ENCODE results near the gene MAST3. TPM values are rescaled to one million over a fixed set of nuclear protein-coding genes. Genes with fewer than 3 reads are reported as not detected.
A peak's percentile ranks its signal among the peaks of the same experiment; 100 is the strongest.

Gene MAST3
- total RNA-seq, 4 donors from 2014 or later: 47.8 to 56.3 (median 52.0) TPM

GRCh38 chr19:18170714-18171255 is 73.2 kb downstream of the MAST3 start:
- H3K27me3 ChIP-seq: no peaks in the 10 kb centered on the region
- DNase-seq: peak in 2 of 3 donors; percentile 70 to 75
- peaks cover 0 to 38% (median 0%) of the 10 kb centered on the region in 3 donors for H3K36me3 ChIP-seq
- no peaks in the 10 kb centered on the region for H3K9me3 ChIP-seq
- H3K4me3 ChIP-seq: no peak overlapping the region
- peaks cover 0 to 19% (median 12%) of the 10 kb centered on the region in 4 donors for H3K4me1 ChIP-seq
- TF ChIP-seq POLR2A (IDR thresholded peaks at IDR 0.05) (no peak), CTCF (IDR thresholded peaks at IDR 0.05) (no peak)
- H3K27ac ChIP-seq: peak overlapping the region; percentile 63 to 91 (median 69)

DNA sequence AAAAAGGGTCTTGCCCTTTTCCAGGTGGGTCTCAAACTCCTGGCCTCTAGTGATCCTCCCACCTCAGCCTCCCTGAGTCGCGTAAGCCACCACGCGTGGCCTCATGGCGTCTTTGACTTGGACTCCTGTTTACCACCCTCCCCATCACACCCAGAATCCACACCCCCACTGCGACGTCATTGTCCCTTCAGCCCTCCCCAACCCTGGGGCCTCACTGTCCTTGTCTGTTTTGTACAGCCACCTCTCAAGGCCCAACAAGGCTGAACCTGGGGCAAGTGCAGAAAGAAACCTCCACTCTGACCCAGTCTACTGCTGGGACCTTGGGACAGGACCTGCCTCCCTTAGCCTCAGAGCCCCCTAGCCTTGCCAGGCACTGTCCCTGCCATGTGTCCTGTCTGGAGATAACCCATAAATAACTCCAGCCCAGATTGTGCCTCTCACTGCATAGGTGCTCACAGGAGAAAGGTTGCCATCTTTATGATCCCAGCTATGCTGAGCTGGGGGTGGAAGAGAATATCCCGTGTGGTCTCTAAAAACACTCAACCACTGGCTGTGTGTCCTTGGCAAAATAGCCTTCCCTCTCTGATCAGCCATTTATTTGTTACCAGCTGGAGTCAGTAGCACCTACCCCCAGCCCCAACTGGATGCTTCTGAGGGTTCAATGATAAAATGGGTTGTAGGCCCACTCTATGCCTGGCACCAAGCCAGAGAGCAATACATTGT is 74.2 kb downstream of the MAST3 start:
- H3K4me1 ChIP-seq: peaks cover 0 to 24% (median 12%) of the 10 kb centered on the region in 4 donors
- no peak overlapping the region for H3K4me3 ChIP-seq
- no peaks in the 10 kb centered on the region for H3K9me3 ChIP-seq
- peaks cover 0 to 30% (median 0%) of the 10 kb centered on the region in 3 donors for H3K36me3 ChIP-seq
- no peaks in the 10 kb centered on the region for H3K27me3 ChIP-seq
- TF ChIP-seq POLR2A (IDR thresholded peaks at IDR 0.05) (no peak), CTCF (IDR thresholded peaks at IDR 0.05) (no peak)
- H3K27ac ChIP-seq: peak overlapping the region in 3 of 4 donors; percentile 75 to 91 (median 81)
- peak in 2 of 3 donors; percentile 54 to 76 for DNase-seq

- no peak for TF ChIP-seq CTCF (IDR thresholded peaks at IDR 0.05)
- no peak for TF ChIP-seq POLR2A (IDR thresholded peaks at IDR 0.05)
- DNase-seq: no peak
- Histone ChIP-seq H3K4me3 (no peak overlapping the region), H3K9me3 (no peaks in the 10 kb centered on the region), H3K4me1 (peaks cover 0 to 25% (median 12%) of the 10 kb centered on the region in 4 donors), H3K27me3 (no peaks in the 10 kb centered on the region), H3K36me3 (peaks cover 0 to 30% (median 0%) of the 10 kb centered on the region in 3 donors), H3K27ac (peak overlapping the region in 3 of 4 donors; percentile 75 to 91 (median 81))
These were observed 74.9 kb downstream of the MAST3 start for GRCh38 chr19:18172331-18173053.

GRCh38 chr19:18173054-18173571 is 75.5 kb downstream of the MAST3 start:
- TF ChIP-seq POLR2A (IDR thresholded peaks at IDR 0.05) (no peak), CTCF (IDR thresholded peaks at IDR 0.05) (no peak)
- H3K27ac ChIP-seq: peak overlapping the region; percentile 70 to 91 (median 78)
- DNase-seq: peak in 2 of 3 donors; percentile 83 to 87
- peak overlapping the region; percentile 56 to 80 (median 68) for H3K4me3 ChIP-seq
- H3K27me3 ChIP-seq: no peaks in the 10 kb centered on the region
- no peaks in the 10 kb centered on the region for H3K9me3 ChIP-seq
- H3K36me3 ChIP-seq: peaks cover 0 to 31% (median 0%) of the 10 kb centered on the region in 3 donors
- peaks cover 0 to 25% (median 12%) of the 10 kb centered on the region in 4 donors for H3K4me1 ChIP-seq

DNA sequence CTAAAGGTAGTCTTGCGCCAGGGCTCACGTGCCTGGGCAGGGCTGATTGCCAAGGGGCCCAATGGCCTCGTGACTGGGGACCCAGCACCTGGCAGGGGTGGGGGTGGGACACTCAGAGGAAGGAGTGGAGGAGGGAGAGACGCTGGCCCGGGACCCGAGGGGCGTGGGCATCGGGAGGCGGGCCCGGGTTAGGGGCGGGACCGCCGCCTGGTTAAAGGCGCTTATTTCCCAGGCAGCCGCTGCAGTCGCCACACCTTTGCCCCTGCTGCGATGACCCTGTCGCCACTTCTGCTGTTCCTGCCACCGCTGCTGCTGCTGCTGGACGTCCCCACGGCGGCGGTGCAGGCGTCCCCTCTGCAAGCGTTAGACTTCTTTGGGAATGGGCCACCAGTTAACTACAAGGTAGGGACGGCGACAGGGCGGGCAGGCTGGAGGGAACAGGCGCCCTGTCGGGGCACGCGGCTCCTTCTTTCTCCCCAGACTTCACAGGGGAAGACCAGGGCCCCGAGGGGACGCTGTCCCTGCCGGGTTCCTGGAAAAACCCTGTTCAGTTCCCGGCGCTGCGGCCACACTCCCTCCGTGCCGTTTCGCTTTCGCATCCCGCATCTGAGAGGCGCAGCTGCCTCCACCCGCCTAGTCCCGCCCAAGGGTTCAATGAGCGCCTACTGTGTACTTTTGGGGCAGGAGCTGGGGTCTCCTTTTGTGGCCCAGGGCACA is 76.2 kb downstream of the MAST3 start, which contains the start of gene IFI30:
Gene IFI30 (plus strand): TSS at position 242 of the 717 bp plus-strand sequence. CDS start 29 bp downstream, at position 271.
- H3K4me3 ChIP-seq: peak within 1 kb of the TSS; percentile 56 to 80 (median 68)
- no peaks in the 10 kb centered on the region for H3K27me3 ChIP-seq
- peaks cover 0 to 27% (median 0%) of the 10 kb centered on the region in 3 donors for H3K36me3 ChIP-seq
- TF ChIP-seq CTCF (IDR thresholded peaks at IDR 0.05) (peak in 1 of 6 experiments; percentile 8), POLR2A (IDR thresholded peaks at IDR 0.05) (peak; percentile 66 to 77)
- H3K27ac ChIP-seq: peak within 1 kb of the TSS; percentile 70 to 91 (median 78)
- peak; percentile 86 to 95 (median 93) for DNase-seq
- H3K9me3 ChIP-seq: no peaks in the 10 kb centered on the region
- H3K4me1 ChIP-seq: peaks cover 0 to 22% (median 12%) of the 10 kb centered on the region in 4 donors
